Right atrium auricular region (tissue), 2 donors: ENCODE results near the gene DECR2. TPM values are rescaled to one million over a fixed set of nuclear protein-coding genes. Genes with fewer than 3 reads are reported as not detected.
A peak's percentile ranks its signal among the peaks of the same experiment; 100 is the strongest.
"Not testable (repeated sequence)": the region's sequence is repeated elsewhere in the genome, so short reads cannot be mapped to it uniquely, and the experiment has no call there.

ENCODE experiments used
- DNase-seq: peaks from one replicate; pipeline ENCODE4 v3.0.0-alpha.2; 2019; ENCODE audit warnings: low spot score
- H3K27ac ChIP-seq, 2 donors: fragments of 200-600 bp; sonication (generic); 1 replicate in 1 of 2; 2 replicates in 1 of 2; pipeline ENCODE4 v1.5.1; 2016 to 2019
- H3K27me3 ChIP-seq, 2 donors: fragments of 200-600 bp; sonication (generic); one replicate each; pipeline versions ENCODE4 v1.5.1 to v1.6.0; 2017 to 2019
- H3K36me3 ChIP-seq: fragments of 200-600 bp; sonication (generic); one replicate; pipeline ENCODE4 v1.5.1; 2016
- H3K4me1 ChIP-seq, 2 donors: fragments of 200-600 bp; sonication (generic); one replicate each; pipeline versions ENCODE4 v1.5.1 to v1.6.0; 2017 to 2019
- H3K4me3 ChIP-seq, 2 donors: fragments of 200-600 bp; sonication (generic); 1 replicate in 1 of 2; 2 replicates in 1 of 2; pipeline ENCODE4 v1.5.1; 2017 to 2019; ENCODE audit warnings: mild to moderate bottlenecking in 1 of 2, moderate library complexity in 1 of 2
- H3K9me3 ChIP-seq, 2 donors: fragments of 200-600 bp; sonication (generic); one replicate each; pipeline ENCODE4 v1.5.1; 2019
- total RNA-seq, 2 donors: library from RNA; depleted of rRNA; stranded (reverse); fragments of >200 nt; gene quantifications; one replicate each; pipeline ENCODE4 v1.1.0, GENCODE V29; 2016
- TF ChIP-seq, protein P1 (sequence below), 2 donors: fragments of 200-600 bp; sonication (generic); IDR thresholded peaks; one replicate each; pipeline ENCODE4 v1.5.1; 2019; ENCODE audit warnings: antibody characterized with exemption in 2 of 2

DECR2 gene
- total RNA-seq, 2 donors from 2014 or later, result 10.6 to 18.7 TPM

DNA sequence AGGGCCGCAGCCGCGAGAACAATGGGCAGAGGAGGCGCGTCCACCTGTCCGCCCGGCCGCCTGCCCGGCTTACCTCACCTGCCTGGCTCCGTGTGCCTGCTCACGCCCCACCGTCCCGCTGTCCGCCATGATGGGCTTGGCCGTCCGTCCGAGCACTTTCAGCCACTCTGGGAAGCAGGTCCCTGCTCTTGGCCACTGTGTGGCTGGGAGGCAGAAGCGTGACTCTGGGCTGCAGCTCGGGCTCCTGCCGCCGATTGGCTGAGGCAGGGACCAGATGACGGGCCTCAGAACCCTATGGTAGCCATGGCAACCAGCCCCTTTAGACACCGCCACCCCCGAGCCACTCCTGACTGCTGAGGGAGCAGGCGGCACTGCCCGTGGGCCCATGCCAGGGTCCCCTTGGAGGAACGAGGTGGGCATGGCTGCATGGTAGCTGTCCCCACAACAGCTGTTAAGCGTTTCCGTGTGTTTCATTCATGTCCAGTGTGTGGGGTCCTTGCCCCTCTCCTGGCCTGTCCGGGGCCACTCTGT is 40.3 kb upstream of the DECR2 start:
- no peak overlapping the region for H3K4me3 ChIP-seq
- no peaks in the 10 kb centered on the region for H3K9me3 ChIP-seq
- DNase-seq, result no peak
- no peak overlapping the region for H3K27ac ChIP-seq
- H3K27me3 ChIP-seq, result no peaks in the 10 kb centered on the region
- TF ChIP-seq, protein P1, sequence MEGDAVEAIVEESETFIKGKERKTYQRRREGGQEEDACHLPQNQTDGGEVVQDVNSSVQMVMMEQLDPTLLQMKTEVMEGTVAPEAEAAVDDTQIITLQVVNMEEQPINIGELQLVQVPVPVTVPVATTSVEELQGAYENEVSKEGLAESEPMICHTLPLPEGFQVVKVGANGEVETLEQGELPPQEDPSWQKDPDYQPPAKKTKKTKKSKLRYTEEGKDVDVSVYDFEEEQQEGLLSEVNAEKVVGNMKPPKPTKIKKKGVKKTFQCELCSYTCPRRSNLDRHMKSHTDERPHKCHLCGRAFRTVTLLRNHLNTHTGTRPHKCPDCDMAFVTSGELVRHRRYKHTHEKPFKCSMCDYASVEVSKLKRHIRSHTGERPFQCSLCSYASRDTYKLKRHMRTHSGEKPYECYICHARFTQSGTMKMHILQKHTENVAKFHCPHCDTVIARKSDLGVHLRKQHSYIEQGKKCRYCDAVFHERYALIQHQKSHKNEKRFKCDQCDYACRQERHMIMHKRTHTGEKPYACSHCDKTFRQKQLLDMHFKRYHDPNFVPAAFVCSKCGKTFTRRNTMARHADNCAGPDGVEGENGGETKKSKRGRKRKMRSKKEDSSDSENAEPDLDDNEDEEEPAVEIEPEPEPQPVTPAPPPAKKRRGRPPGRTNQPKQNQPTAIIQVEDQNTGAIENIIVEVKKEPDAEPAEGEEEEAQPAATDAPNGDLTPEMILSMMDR (IDR thresholded peaks at IDR 0.05), result no peak
- peaks cover under 1% of the 10 kb centered on the region for H3K36me3 ChIP-seq
- H3K4me1 ChIP-seq, result peaks cover 0 to 9% of the 10 kb centered on the region in 2 donors

DNA sequence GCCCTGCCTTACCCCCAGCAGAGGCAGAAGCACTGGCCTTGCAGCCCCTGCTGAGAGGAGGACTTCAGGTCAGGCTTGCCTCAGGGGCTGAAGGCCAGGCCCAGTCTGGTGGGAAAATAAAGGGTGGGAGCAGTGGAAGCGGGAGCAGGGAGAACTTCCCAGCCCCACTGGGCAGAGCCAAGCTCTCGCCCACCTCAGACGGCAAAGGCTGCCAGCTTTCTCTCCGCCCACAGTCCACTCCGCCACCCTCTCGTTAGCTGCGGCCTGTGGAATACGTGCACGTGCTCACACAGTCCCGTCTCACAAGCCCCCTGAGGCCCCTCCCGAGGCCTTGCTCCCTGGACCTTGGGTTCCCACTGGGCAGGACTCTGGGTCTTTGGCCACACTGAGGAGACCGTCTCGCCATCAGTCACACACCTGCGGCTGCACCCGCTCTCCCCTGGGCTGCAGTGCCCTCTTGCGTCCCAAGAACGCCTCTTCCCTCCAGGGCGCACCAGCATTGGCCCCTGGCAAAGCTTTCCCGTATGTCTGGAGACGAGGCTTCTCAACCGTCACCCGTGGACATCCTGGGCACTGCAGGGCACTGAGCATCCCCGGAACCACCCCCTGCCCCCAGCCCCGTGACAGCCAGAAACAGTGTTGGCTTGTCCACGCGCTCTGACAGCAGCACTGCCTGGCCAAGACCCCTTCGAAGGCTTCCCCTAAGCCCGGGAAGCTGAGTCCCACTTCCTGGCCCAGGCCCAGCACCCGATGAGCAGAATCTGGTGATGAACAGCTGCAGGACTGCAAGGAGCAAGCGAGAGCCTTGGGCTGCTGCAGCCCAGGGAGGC is 39.6 kb upstream of the DECR2 start:
- Histone ChIP-seq H3K4me3 (no peak overlapping the region), H3K4me1 (peaks cover 0 to 9% of the 10 kb centered on the region in 2 donors), H3K9me3 (no peaks in the 10 kb centered on the region), H3K36me3 (peaks cover 5% of the 10 kb centered on the region), H3K27me3 (no peaks in the 10 kb centered on the region), H3K27ac (no peak overlapping the region)
- TF ChIP-seq, protein P1 (IDR thresholded peaks at IDR 0.05), result peak; percentile 52 to 78
- DNase-seq, result no peak

DNA sequence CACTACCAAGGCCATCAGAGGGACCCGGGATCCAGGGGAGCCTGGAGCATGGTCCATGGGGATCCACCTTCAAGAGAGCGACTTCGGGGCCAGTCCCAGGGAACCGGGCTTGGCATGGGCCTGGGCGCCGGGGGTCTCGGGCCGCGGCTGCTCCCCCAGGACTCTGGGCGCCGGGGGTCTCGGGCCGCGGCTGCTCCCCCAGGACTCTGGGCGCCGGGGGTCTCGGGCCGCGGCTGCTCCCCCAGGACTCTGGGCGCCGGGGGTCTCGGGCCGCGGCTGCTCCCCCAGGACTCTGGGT is 39.0 kb upstream of the DECR2 start:
- H3K4me3 ChIP-seq, H3K4me1 ChIP-seq, DNase-seq, H3K27ac ChIP-seq, H3K27me3 ChIP-seq, H3K9me3 ChIP-seq: not testable (repeated sequence)
- peaks cover 11% of the 10 kb centered on the region for H3K36me3 ChIP-seq

DNA sequence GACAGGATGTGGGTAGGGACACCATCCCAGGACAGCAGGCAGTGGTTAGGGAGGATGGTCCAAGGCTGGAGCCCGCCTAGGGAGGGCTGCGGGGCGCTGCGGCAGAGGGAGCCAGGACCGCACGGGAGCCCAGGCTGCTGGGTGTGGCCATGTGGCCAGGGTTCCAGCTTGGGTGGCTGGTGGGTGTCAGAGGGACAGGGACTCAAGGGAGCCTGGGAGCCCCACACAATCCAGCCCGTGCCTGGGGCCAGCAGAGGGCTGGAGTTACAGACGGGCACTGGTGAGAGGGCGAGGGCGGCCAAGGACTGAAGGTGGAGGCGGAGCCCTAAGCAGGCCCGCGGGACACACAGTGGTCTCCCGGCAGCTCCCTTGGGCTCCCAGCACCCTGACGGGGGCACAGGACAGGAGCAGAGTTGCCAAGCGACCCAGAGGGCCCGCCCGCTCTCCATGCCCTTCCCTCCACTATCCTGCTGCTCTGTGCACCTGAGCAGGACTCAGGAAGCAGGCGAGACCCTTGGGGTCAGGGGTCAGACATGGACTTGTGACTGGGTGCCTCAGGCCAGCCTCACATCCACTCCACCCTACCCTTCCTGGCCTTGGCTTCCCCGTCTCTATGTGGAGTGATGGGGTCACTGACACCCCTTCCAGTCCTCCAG is 38.4 kb upstream of the DECR2 start:
- peaks cover 0 to 9% of the 10 kb centered on the region in 2 donors for H3K4me1 ChIP-seq
- no peaks in the 10 kb centered on the region for H3K9me3 ChIP-seq
- no peak overlapping the region for H3K27ac ChIP-seq
- no peak for DNase-seq
- H3K4me3 ChIP-seq, result no peak overlapping the region
- no peaks in the 10 kb centered on the region for H3K27me3 ChIP-seq
- TF ChIP-seq, protein P1 (IDR thresholded peaks at IDR 0.05), result no peak
- peaks cover 17% of the 10 kb centered on the region for H3K36me3 ChIP-seq

DNA sequence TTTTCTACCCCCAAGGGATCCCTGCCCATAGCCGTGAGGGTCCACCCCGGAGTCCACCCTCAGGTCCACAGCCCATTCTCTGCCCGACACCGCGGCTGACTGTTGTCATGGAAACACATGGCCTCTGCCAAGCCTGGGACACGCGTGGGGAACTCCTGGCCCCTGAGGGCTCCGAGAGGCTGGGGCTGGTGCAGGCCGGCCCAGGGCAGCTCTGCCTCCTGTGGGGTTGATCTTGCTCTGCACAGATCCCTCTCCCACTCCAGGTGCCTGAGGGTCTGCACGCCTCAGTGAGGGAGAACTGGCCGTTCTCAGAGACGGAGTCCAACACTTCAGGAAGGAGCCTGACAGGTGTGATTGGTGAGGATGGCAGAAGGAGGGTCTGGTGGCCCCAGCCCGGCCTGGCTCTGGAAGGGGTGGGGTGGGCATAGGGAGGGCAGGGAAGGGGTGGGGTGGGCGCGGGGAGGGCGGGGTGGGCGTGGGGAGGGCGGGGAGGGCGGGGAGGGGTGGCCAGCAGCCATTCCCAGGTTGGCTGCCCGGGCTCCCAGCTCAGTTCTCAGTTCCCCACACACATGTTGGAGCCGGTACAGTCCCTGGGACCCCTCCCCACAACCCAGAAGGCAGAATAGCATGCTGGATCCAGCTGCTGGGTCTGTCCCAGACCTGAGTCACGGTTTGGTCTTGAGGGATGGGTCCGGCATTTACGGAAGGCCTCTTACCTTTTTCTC is 37.8 kb upstream of the DECR2 start:
- H3K4me1 ChIP-seq, result peaks cover 0 to 9% of the 10 kb centered on the region in 2 donors
- no peaks in the 10 kb centered on the region for H3K9me3 ChIP-seq
- H3K36me3 ChIP-seq, result peaks cover 24% of the 10 kb centered on the region
- no peak for DNase-seq
- TF ChIP-seq, protein P1 (IDR thresholded peaks at IDR 0.05), result no peak
- H3K27me3 ChIP-seq, result no peaks in the 10 kb centered on the region
- no peak overlapping the region for H3K4me3 ChIP-seq
- no peak overlapping the region for H3K27ac ChIP-seq
